HepG2 (cell line): ENCODE results near the gene S1PR2. TPM values are rescaled to one million over a fixed set of nuclear protein-coding genes. Genes with fewer than 3 reads are reported as not detected.

Experiments
- AHR ChIP-seq: IDR thresholded peaks from 2 replicates; pipeline ENCODE4 v1.6.1; 2018; ENCODE audit warnings: missing genetic modification reagents, missing compliant biosample characterization
- BRF2 ChIP-seq: sonication (generic); formaldehyde crosslinking; IDR thresholded peaks from 2 replicates; pipeline ENCODE4 v1.8.1; 2022; ENCODE audit warnings: mild to moderate bottlenecking, missing genetic modification reagents
- FOXP4 ChIP-seq: sonication (generic); formaldehyde crosslinking; IDR thresholded peaks from 2 replicates; pipeline ENCODE4 v1.4.0; 2020; ENCODE audit warnings: missing genetic modification reagents
- KDM4B ChIP-seq: sonication (generic); formaldehyde crosslinking; IDR thresholded peaks from 2 replicates; pipeline ENCODE4 v1.4.0; 2020; ENCODE audit warnings: missing genetic modification reagents
- SMC3 ChIP-seq: IDR thresholded peaks from 2 replicates; pipeline ENCODE4 v1.6.1; 2011; ENCODE audit warnings: low read length, improper control_type of control experiment
- ZBTB25 ChIP-seq: IDR thresholded peaks from 2 replicates; pipeline ENCODE4 v1.6.1; 2018; ENCODE audit warnings: missing genetic modification reagents
- ZBTB4 ChIP-seq: sonication (generic); formaldehyde crosslinking; IDR thresholded peaks from 2 replicates; pipeline ENCODE4 v1.4.0; 2020; ENCODE audit warnings: missing genetic modification reagents, mild to moderate bottlenecking, borderline replicate concordance
- ZBTB40 ChIP-seq, 2 experiments: fragments of 450-650 bp in 1 of 2; sonication (generic) in 1 of 2; formaldehyde crosslinking in 1 of 2; IDR thresholded peaks; 2 replicates each; pipeline versions ENCODE4 v1.6.1 to v1.8.0; 2016 to 2022; ENCODE audit warnings: antibody characterized with exemption in 1 of 2, mild to moderate bottlenecking in 1 of 2, missing genetic modification reagents in 1 of 2
- ZNF430 ChIP-seq: sonication (generic); formaldehyde crosslinking; IDR thresholded peaks from 2 replicates; pipeline ENCODE4 v1.9.0; 2021; ENCODE audit warnings: mild to moderate bottlenecking, missing genetic modification reagents
- polyA plus RNA-seq, 8 experiments: library from polyadenylated mRNA; depleted of rRNA in 3 of 8; stranded (reverse) in 7 of 8; unstranded in 1 of 8; fragments of >200 nt; fragmentation: Illumina TruSeq in 4 of 8; extraction: Trizol in 4 of 8; gene quantifications; 2 replicates each; pipeline versions ENCODE4 v1.2.1 to v1.2.3, GENCODE V29; 2011 to 2016; ENCODE audit warnings: low read depth in 4 of 8, missing spikeins in 1 of 8, mixed read lengths in 1 of 8; ENCODE audit not compliant: insufficient read depth in 1 of 8
- total RNA-seq, 5 experiments: library from RNA; depleted of rRNA; stranded (reverse); fragments of >200 nt; fragmentation: Illumina TruSeq; extraction: Trizol; gene quantifications; 2 replicates each; pipeline ENCODE4 v1.2.3, GENCODE V29; 2016; ENCODE audit warnings: low read depth in 1 of 5

Gene S1PR2
- total and polyA plus RNA-seq, 2 of the 13 experiments (the other 11 are each of a cell fraction or from before 2014, with no cell fraction given) = 0.91 to 1.3 TPM

- TF ChIP-seq ZBTB40 (IDR thresholded peaks at IDR 0.05) = no peak
- TF ChIP-seq ZBTB40 (CRISPR knock-in tag; IDR thresholded peaks at IDR 0.05) = peak; percentile 92
- no peak for TF ChIP-seq ZBTB4
- peak; percentile 92 for TF ChIP-seq ZNF430
- TF ChIP-seq ZBTB25 (CRISPR knock-in tag) = peak; percentile 84
- 0 out of 2 replicates have a peak, but pooled peaks have one; percentile 68 for TF ChIP-seq BRF2 (CRISPR knock-in tag)
- no peak for TF ChIP-seq SMC3
- TF ChIP-seq FOXP4 (CRISPR knock-in tag) = peak; percentile 57; the same call in 1 of the 2 replicates
- peak; percentile 69; the same call in 1 of the 2 replicates for TF ChIP-seq AHR (CRISPR knock-in tag)
- TF ChIP-seq KDM4B (CRISPR knock-in tag) = peak; percentile 54; the same call in 1 of the 2 replicates
These were observed 39.7 kb upstream of the S1PR2 start, which contains the start of gene ICAM1 (continued) for GRCh38 chr19:10270616-10271394.
